NCI-H2081 (cell line): Measurements from ENCODE around the gene YY1.
"Not testable (repeated sequence)": the region's sequence is repeated elsewhere in the genome, so short reads cannot be mapped to it uniquely, and the experiment has no call there.

Experiments used
- DNase-seq, 2 experiments: peaks; one replicate each; lab custom pipeline; 2025; lab: John Stamatoyannopoulos, UW

The YY1 gene

GRCh38 chr14:100296106-100296651 lies 57.2 kb downstream of the YY1 start:
- DNase-seq: no peak

GRCh38 chr14:100296729-100297128 lies 57.8 kb downstream of the YY1 start:
- DNase-seq: not testable (repeated sequence)

DNA sequence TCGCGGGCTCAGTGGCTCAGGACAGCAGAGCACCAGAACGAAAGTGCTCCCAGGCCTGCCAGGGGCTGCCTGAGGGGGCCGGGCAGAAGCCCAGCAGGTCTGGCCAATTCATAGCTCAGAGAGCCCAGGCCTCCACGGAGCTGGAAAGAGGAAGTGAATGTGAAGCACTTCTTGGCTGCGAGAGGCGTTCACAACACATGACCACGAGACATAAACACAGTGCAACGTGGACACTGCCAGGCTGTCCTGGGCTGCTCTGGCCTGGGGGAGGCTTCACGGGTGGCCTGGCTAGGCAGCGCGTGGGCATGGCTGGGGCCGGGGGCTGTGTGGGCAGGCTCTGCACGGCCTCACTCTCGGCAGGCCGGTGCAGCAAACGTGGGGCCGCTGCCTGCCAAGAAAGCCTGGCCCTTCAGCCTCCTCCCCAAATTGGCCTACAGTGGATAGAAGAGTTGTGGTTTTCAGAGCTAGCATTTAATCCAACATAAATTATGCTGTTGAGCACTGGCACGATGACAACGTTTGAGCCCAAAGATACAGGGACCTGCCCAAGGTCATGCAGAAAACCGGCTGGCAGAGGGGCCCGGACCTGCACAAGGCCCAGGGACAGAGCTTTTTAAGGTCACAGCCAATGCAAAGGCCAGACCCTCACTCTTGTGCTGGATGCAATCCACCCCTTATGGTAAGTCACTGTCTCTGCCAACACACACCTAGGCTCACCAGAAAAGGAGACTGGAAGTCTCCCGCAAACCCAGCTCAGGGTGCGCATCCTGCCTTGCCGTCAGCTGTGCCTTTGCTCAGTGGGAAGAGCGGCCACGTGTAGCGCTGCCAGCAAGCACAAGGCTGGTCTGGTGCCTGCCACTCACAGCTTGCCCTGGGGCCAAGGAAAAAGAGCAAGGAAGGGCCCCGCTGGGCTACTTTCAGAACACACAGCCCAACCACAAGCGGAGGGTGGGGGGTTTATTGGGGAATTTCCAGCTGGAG lies 58.7 kb downstream of the YY1 start:
- DNase-seq: no peak

GRCh38 chr14:100298551-100299237 lies 59.8 kb downstream of the YY1 start:
- no peak for DNase-seq

DNA sequence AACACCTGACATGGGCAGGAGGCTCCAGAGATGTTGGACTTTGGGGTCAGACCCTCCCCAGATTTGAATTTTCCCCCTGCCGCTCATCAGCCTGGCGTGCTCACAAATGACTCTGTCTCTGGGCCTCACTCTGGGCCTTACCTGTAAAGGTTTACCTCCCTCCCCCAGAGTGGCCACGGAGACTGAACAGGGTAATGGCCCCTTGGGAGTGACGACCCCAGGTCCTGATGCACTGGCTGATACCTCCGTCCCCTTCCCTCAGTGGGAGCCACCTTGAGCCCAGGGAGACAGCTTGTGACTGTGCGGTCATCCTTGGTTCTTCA lies 60.3 kb downstream of the YY1 start:
- DNase-seq: no peak

DNA sequence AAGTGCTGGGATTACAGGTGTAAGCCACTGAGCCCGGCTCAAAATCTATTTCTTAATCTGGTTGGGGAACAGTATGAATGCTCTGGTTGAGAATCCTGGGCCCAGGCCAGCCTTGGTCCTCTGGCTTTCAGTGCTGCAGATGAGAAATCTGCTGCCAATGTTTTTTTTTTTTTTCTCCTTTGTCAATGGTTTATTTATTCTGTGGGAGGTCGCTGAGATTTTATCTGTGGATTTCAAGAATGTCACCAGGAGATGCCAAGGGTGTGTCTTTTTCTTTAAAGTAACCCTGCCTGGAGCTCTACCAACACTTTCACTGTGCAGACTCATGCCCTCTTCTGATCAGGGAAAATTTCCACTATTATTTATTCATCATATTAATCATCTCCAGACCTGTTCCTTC lies 63.7 kb downstream of the YY1 start:
- no peak for DNase-seq

DNA sequence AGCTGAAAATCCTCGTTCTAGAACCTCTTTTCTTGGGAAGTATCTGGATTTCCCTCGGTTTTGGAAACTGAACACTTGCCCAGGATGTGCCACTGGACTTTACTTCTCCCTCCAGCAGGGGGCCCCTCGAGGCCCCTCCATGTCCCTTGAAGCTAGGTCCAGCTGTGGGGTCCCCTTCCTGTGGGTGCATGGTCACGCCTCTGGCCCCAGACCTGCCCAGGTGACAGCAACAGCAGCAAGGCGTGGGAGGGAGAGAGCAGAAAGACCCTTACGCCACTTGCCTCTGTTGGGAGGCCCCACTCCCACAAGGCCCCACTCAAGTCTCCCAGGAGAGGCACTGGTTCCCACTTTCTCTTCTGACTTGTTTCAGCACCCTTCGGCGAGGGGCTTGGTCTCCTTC lies 64.2 kb downstream of the YY1 start:
- DNase-seq: peak in 1 of 2 experiments; percentile 18

DNA sequence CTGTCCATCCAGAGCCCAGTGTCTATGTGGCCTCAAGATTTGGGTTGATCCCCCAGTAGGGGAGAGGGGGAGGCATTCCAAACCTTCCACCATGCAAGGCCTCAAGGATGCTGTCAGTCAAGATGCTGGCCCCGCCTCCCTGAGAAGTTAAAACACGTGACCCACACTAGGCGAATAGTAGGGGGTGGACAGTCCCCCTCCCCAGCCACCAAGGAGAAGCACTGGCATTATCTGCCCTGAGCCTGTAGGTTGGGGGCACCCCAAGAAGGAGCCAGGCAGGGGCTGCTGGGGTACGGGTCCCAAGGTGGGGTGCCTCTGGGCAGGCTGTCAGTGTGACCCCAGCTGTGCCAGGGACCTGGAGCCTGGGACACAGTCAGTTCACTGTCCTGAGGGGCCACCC lies 65.0 kb downstream of the YY1 start:
- no peak for DNase-seq

- DNase-seq: peak; percentile 72 to 88
Measured at GRCh38 chr14:100304825-100305323, 65.9 kb downstream of the YY1 start.

GRCh38 chr14:100305324-100306100 lies 66.6 kb downstream of the YY1 start:
- peak in 1 of 2 experiments; percentile 55 for DNase-seq

- DNase-seq: peak; percentile 96 to 97
Measured at GRCh38 chr14:100306101-100306997, 67.4 kb downstream of the YY1 start, which contains the start of gene SLC25A29. TSS of gene SLC25A29 (minus strand) at chr14:100306444. CDS start at chr14:100306232, 212 bp downstream.

DNA sequence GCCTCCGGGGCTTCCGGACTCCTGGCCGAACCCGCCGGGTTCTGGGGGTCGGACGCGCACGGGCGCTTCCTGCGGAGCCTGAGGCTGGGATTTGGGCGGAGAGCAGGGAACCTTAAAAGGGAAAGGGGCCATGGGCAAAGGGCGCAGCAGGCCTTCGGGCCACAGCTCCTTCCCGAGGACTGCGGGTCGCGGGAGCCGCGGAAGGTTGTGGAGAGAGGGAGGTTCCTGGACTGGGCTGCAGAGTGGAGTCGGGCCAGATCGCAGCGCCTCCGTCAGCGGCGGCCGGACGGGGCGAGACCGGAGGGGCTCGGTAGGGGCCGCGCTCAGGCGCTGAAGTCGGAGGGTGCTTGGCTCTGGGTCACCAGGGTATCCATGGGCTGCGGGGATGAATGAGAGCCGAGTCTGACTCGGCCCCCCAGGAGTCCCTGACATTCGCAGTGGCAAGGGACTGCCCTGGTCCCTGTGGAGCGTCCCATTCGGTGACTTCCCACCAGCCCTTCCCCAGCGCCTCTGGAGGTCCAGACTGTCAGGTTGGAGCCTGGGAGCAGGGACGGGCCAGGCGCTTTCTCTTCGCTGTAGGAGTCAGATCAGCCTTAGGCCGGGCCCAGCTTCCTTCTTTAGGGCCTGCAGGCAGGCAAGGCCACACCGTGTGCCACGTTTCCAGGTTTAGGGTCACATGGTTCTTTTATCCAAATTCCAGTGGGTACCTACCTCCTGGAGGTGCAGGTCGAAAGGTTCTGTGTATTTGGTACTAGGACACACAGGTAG lies 68.2 kb downstream of the YY1 start:
- peak in 1 of 2 experiments; percentile 33 for DNase-seq

DNA sequence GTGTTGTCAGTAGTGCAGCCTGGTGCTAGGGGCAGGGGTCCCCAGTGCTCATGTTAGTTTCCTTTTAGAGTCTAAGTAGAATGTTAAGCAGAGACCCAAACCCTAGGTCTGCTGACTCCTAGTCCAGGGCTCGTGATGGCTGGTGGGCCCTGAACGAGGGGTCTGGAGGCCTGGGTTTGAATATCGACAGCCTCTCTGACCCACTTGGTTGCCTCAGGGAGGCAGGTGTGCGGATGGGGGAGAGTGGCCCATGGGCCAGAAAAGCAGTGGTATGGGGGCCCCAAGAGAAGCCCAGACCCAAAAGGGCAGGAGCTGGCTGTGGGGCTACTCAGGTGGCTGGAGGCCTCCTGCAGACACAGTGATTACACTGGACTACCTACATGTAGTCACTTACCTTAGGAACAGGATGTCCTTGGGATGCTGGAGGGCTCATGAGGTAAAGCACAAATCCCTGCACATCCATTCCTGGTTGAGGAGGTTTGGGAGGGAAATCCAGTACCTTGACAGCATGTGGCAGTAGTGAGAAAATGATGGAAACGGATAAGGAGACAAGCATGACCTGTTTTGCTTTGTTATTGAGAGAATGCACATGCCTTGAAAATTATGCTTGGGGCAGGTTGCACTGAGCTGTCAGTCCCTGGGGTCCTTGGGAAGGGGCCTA lies 69.0 kb downstream of the YY1 start:
- DNase-seq: peak in 1 of 2 experiments; percentile 42

DNA sequence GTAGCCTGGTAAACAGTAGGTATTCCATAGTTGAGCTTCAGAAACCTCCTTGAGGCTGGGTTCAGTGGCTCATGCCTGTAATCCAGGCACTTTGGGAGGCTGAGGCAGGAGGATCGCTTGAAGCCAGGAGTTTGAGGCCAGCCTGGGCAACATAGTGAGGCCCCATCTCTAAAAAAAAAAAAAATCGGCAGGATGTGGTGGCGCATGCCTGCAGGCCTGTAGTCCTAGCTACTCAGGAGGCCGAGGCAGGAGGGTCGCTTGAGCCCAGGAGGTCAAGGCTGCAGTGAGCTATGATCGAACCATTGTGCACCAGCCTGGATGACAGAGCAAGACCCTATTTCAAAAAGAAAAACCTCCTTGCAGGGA lies 69.5 kb downstream of the YY1 start:
- DNase-seq: not testable (repeated sequence)

- DNase-seq: no peak
Measured at GRCh38 chr14:100309028-100309737, 70.2 kb downstream of the YY1 start.

DNA sequence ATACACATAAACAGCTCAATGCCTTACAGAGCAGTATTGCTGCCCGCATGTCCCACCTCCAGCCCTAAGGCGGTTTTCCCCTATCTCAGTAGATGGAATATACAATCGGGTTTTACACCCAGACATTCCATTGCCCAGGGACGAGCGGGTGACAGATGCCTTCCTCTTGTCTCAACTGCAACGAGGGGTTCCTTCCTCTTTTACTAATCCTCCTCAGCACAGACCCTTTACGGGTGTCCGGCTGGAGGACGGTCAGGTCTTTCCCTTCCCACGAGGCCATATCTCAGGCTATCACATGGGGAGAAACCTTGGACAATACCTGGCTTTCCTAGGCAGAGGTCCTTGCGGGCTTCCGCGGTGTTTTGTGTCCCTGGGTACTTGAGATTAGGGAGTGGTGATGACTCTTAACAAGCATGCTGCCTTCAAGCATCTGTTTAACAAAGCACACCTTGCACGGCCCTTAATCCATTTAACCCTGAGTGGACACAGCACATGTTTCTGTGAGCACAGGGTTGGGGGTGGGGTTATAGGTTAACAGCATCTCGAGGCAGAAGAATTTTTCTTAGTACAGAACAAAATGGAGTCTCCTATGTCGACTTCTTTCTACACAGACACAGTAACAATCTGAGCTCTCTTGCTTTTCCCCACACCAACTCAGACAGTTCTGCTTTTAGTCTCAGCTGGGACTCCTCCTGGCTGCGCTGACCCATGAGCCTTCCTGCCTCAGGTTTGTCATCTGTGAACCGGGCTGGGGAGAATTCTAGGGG lies 73.3 kb downstream of the YY1 start:
- not testable (repeated sequence) for DNase-seq

DNA sequence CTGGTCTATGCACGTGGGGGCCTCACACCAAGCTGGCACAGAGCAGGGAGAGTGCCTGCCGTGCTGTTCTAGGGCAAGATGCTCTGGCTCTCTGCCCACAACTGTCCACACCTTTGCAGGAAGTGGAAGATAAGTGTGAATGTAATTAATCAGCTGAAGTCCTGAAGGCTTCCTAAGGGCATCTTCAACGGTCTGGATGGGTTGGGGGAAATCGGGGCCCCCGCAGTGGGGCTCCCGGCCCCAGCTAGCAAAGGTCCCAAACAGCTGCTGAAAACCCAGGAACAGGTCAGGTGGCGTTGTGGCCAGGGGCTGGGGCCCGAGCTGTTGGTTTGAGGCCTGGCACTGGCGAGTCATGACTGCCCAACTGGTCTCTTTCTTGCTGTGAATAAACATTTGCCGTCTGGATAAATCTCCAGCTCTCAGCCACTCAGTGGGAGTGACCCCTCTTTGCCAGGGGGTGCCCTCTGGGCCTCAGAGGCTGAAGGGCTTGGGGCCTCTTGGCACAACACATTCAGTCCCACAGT lies 74.0 kb downstream of the YY1 start:
- DNase-seq: peak in 1 of 2 experiments; percentile 68
